T-helper 2 cell treated with Interferon-gamma antibody and Interleukin-4, amounts not matched to agents 5 μg/mL and 100 μg/mL, for 36 hours (primary cell): Measurements from ENCODE around the gene GARRE1.
A peak's percentile ranks its signal among the peaks of the same experiment; 100 is the strongest.

Experiments
- DNase-seq: peaks from one replicate; pipeline ENCODE4 v3.0.0; 2021; ENCODE audit warnings: low spot score
- H3K27ac Mint-ChIP-seq: one replicate; pipeline ENCODE4 v1.8.0; 2021; ENCODE audit warnings: mild to moderate bottlenecking, mixed read lengths
- H3K27me3 Mint-ChIP-seq: one replicate; pipeline ENCODE4 v1.8.0; 2021; ENCODE audit warnings: low read depth, mixed read lengths
- H3K36me3 Mint-ChIP-seq: one replicate; pipeline ENCODE4 v1.8.0; 2021; ENCODE audit warnings: low read depth, mixed read lengths
- H3K4me1 Mint-ChIP-seq: one replicate; pipeline ENCODE4 v1.8.0; 2021; ENCODE audit warnings: low read depth, mixed read lengths
- H3K4me3 Mint-ChIP-seq: one replicate; pipeline ENCODE4 v1.8.0; 2022; ENCODE audit warnings: mild to moderate bottlenecking, moderate library complexity, mixed read lengths
- H3K9me3 Mint-ChIP-seq: one replicate; pipeline ENCODE4 v1.8.0; 2021; ENCODE audit warnings: mixed read lengths

GARRE1 gene

GRCh38 chr19:34222386-34222785, 32.0 kb upstream of the GARRE1 start:
- no peak for DNase-seq
- no peaks in the 10 kb centered on the region for H3K27me3 Mint-ChIP-seq
- H3K27ac Mint-ChIP-seq: no peak overlapping the region
- H3K4me3 Mint-ChIP-seq: no peak overlapping the region
- H3K36me3 Mint-ChIP-seq: peaks cover 80% of the 10 kb centered on the region
- no peaks in the 10 kb centered on the region for H3K9me3 Mint-ChIP-seq
- peaks cover 50% of the 10 kb centered on the region for H3K4me1 Mint-ChIP-seq

- DNase-seq: no peak
- peak overlapping the region; percentile 7 for H3K4me3 Mint-ChIP-seq
- peaks cover 37% of the 10 kb centered on the region for H3K4me1 Mint-ChIP-seq
These were observed 29.2 kb upstream of the GARRE1 start for GRCh38 chr19:34224996-34225658.

GRCh38 chr19:34225659-34226015, 28.7 kb upstream of the GARRE1 start:
- no peak for DNase-seq
- Mint-ChIP-seq H3K9me3 (no peaks in the 10 kb centered on the region), H3K4me1 (peaks cover 33% of the 10 kb centered on the region), H3K4me3 (peak overlapping the region; percentile 7), H3K27me3 (no peaks in the 10 kb centered on the region), H3K27ac (no peak overlapping the region), H3K36me3 (peaks cover 84% of the 10 kb centered on the region)

More at GRCh38 chr19:34224996-34225658, 29.2 kb upstream of the GARRE1 start:
- Mint-ChIP-seq H3K9me3 (no peaks in the 10 kb centered on the region), H3K27me3 (no peaks in the 10 kb centered on the region), H3K27ac (peak overlapping the region; percentile 16), H3K36me3 (peaks cover 85% of the 10 kb centered on the region)

GRCh38 chr19:34226036-34226435, 28.3 kb upstream of the GARRE1 start:
- Mint-ChIP-seq H3K9me3 (no peaks in the 10 kb centered on the region), H3K36me3 (peaks cover 84% of the 10 kb centered on the region), H3K4me3 (no peak overlapping the region), H3K27ac (no peak overlapping the region), H3K27me3 (no peaks in the 10 kb centered on the region), H3K4me1 (peaks cover 33% of the 10 kb centered on the region)
- DNase-seq: peak; percentile 39

GRCh38 chr19:34228347-34228746, 26.0 kb upstream of the GARRE1 start:
- no peak for DNase-seq
- Mint-ChIP-seq H3K4me3 (no peak overlapping the region), H3K27ac (no peak overlapping the region), H3K36me3 (peaks cover 73% of the 10 kb centered on the region), H3K9me3 (no peaks in the 10 kb centered on the region), H3K4me1 (peaks cover 43% of the 10 kb centered on the region), H3K27me3 (no peaks in the 10 kb centered on the region)

GRCh38 chr19:34228762-34229161, 25.6 kb upstream of the GARRE1 start:
- DNase-seq: no peak
- H3K27me3 Mint-ChIP-seq: no peaks in the 10 kb centered on the region
- H3K9me3 Mint-ChIP-seq: no peaks in the 10 kb centered on the region
- no peak overlapping the region for H3K4me3 Mint-ChIP-seq
- H3K27ac Mint-ChIP-seq: no peak overlapping the region
- peaks cover 69% of the 10 kb centered on the region for H3K36me3 Mint-ChIP-seq
- peaks cover 41% of the 10 kb centered on the region for H3K4me1 Mint-ChIP-seq

- Mint-ChIP-seq H3K27ac (no peak overlapping the region), H3K36me3 (peaks cover 61% of the 10 kb centered on the region), H3K4me1 (peaks cover 35% of the 10 kb centered on the region)
These were observed 24.6 kb upstream of the GARRE1 start for GRCh38 chr19:34229721-34230120.

GRCh38 chr19:34230820-34231219, 23.5 kb upstream of the GARRE1 start:
- H3K27me3 Mint-ChIP-seq: no peaks in the 10 kb centered on the region
- no peak overlapping the region for H3K27ac Mint-ChIP-seq
- H3K36me3 Mint-ChIP-seq: peaks cover 53% of the 10 kb centered on the region
- no peaks in the 10 kb centered on the region for H3K9me3 Mint-ChIP-seq
- no peak for DNase-seq
- H3K4me1 Mint-ChIP-seq: peaks cover 24% of the 10 kb centered on the region
- H3K4me3 Mint-ChIP-seq: no peak overlapping the region

More at GRCh38 chr19:34229721-34230120, 24.6 kb upstream of the GARRE1 start:
- H3K9me3 Mint-ChIP-seq: no peaks in the 10 kb centered on the region
- no peak for DNase-seq
- H3K27me3 Mint-ChIP-seq: no peaks in the 10 kb centered on the region
- no peak overlapping the region for H3K4me3 Mint-ChIP-seq

- H3K36me3 Mint-ChIP-seq: peaks cover 47% of the 10 kb centered on the region
- H3K9me3 Mint-ChIP-seq: no peaks in the 10 kb centered on the region
- H3K27me3 Mint-ChIP-seq: no peaks in the 10 kb centered on the region
- H3K27ac Mint-ChIP-seq: peak overlapping the region; percentile 45
- no peak for DNase-seq
- H3K4me1 Mint-ChIP-seq: peaks cover 20% of the 10 kb centered on the region
- no peak overlapping the region for H3K4me3 Mint-ChIP-seq
These were observed 22.9 kb upstream of the GARRE1 start for GRCh38 chr19:34231439-34231838.

- H3K4me3 Mint-ChIP-seq: peak overlapping the region; percentile 59
- no peaks in the 10 kb centered on the region for H3K9me3 Mint-ChIP-seq
These were observed 21.5 kb upstream of the GARRE1 start for GRCh38 chr19:34232566-34233481.

GRCh38 chr19:34235425-34235940, 18.9 kb upstream of the GARRE1 start:
- no peak overlapping the region for H3K4me3 Mint-ChIP-seq
- no peak overlapping the region for H3K27ac Mint-ChIP-seq
- peaks cover 12% of the 10 kb centered on the region for H3K4me1 Mint-ChIP-seq
- no peaks in the 10 kb centered on the region for H3K9me3 Mint-ChIP-seq
- peaks cover 17% of the 10 kb centered on the region for H3K36me3 Mint-ChIP-seq
- DNase-seq: no peak
- H3K27me3 Mint-ChIP-seq: no peaks in the 10 kb centered on the region

More at GRCh38 chr19:34232566-34233481, 21.5 kb upstream of the GARRE1 start:
- Mint-ChIP-seq H3K4me1 (peaks cover 13% of the 10 kb centered on the region), H3K36me3 (peaks cover 38% of the 10 kb centered on the region), H3K27me3 (no peaks in the 10 kb centered on the region), H3K27ac (peak overlapping the region; percentile 58)
- DNase-seq: peak; percentile 33

GRCh38 chr19:34236035-34236987, 18.0 kb upstream of the GARRE1 start:
- Mint-ChIP-seq H3K4me3 (no peak overlapping the region), H3K27me3 (no peaks in the 10 kb centered on the region), H3K36me3 (peaks cover 12% of the 10 kb centered on the region), H3K4me1 (peaks cover 12% of the 10 kb centered on the region), H3K27ac (no peak overlapping the region), H3K9me3 (no peaks in the 10 kb centered on the region)
- no peak for DNase-seq

- Mint-ChIP-seq H3K36me3 (peaks cover 10% of the 10 kb centered on the region), H3K27me3 (no peaks in the 10 kb centered on the region), H3K27ac (no peak overlapping the region), H3K9me3 (no peaks in the 10 kb centered on the region), H3K4me3 (no peak overlapping the region), H3K4me1 (peaks cover 10% of the 10 kb centered on the region)
- no peak for DNase-seq
These were observed 17.1 kb upstream of the GARRE1 start for GRCh38 chr19:34237283-34237682.
